Liver (tissue), 9 donors: Measurements from ENCODE around the gene C11orf86. TPM values are rescaled to one million over a fixed set of nuclear protein-coding genes. Genes with fewer than 3 reads are reported as not detected.

Experiments used
- DNase-seq: peaks from one replicate; pipeline ENCODE4 v3.0.0-alpha.2; 2017; ENCODE audit warnings: low spot score
- H3K27ac ChIP-seq, 2 donors: one replicate each; pipeline ENCODE4 v1.7.0; 2013; ENCODE audit warnings: inconsistent platforms in 2 of 2, low read length in 2 of 2, control low read depth in 1 of 2, low read depth in 1 of 2, mild to moderate bottlenecking in 1 of 2
- H3K27me3 ChIP-seq, 4 donors: one replicate each; pipeline versions ENCODE4 v1.6.1 to v1.7.0; 2013; ENCODE audit warnings: low read length in 3 of 4, inconsistent platforms in 1 of 4, mild to moderate bottlenecking in 1 of 4, moderate library complexity in 1 of 4; ENCODE audit not compliant: control insufficient read depth in 4 of 4, insufficient read depth in 4 of 4
- H3K36me3 ChIP-seq, 4 donors: one replicate each; pipeline versions ENCODE4 v1.6.1 to v1.7.0; 2013; ENCODE audit warnings: low read length in 3 of 4, mild to moderate bottlenecking in 3 of 4, low read depth in 1 of 4, moderate library complexity in 1 of 4; ENCODE audit not compliant: control insufficient read depth in 4 of 4, insufficient read depth in 3 of 4
- H3K4me1 ChIP-seq, 4 donors: one replicate each; pipeline versions ENCODE4 v1.6.1 to v1.7.0; 2013; ENCODE audit warnings: low read length in 3 of 4, mild to moderate bottlenecking in 3 of 4, moderate library complexity in 1 of 4; ENCODE audit not compliant: control insufficient read depth in 4 of 4, insufficient read depth in 4 of 4
- H3K4me3 ChIP-seq, 3 donors: one replicate each; pipeline versions ENCODE4 v1.6.1 to v1.7.0; 2013; ENCODE audit warnings: low read length in 3 of 3, control low read depth in 1 of 3, low read depth in 1 of 3, mild to moderate bottlenecking in 1 of 3
- H3K9ac ChIP-seq, 2 donors: one replicate each; pipeline ENCODE4 v1.7.0; 2013; ENCODE audit warnings: low read length in 2 of 2, mild to moderate bottlenecking in 2 of 2, moderate library complexity in 2 of 2, control low read depth in 1 of 2, low read depth in 1 of 2
- H3K9me3 ChIP-seq, 4 donors: one replicate each; pipeline versions ENCODE4 v1.6.1 to v1.7.0; 2013; ENCODE audit warnings: low read length in 3 of 4; ENCODE audit not compliant: control insufficient read depth in 4 of 4
- EGR1 ChIP-seq, 2 donors: IDR thresholded peaks; 2 replicates each; pipeline ENCODE4 v1.6.1; 2016 to 2018; ENCODE audit warnings: antibody characterized with exemption in 2 of 2, low read depth in 2 of 2
- FOXA1 ChIP-seq: IDR thresholded peaks from 2 replicates; pipeline ENCODE4 v1.6.1; 2016; ENCODE audit warnings: antibody characterized with exemption
- GABPA ChIP-seq, 2 donors: IDR thresholded peaks in 1 of 2; conservative IDR thresholded peaks in 1 of 2; 2 replicates each; pipeline ENCODE4 v1.6.1; 2016; ENCODE audit warnings: antibody characterized with exemption in 2 of 2, mild to moderate bottlenecking in 1 of 2, moderate library complexity in 1 of 2
- HNF4G ChIP-seq: IDR thresholded peaks from 2 replicates; pipeline ENCODE4 v1.6.1; 2016; ENCODE audit warnings: antibody characterized with exemption
- JUND ChIP-seq, 2 donors: IDR thresholded peaks; 2 replicates each; pipeline ENCODE4 v1.6.1; 2016; ENCODE audit warnings: antibody characterized with exemption in 2 of 2
- NR2F2 ChIP-seq: IDR thresholded peaks from 2 replicates; pipeline ENCODE4 v1.6.1; 2016; ENCODE audit warnings: antibody characterized with exemption
- RAD21 ChIP-seq, 2 donors: IDR thresholded peaks; 2 replicates each; pipeline ENCODE4 v1.6.1; 2016; ENCODE audit warnings: antibody characterized with exemption in 2 of 2, mild to moderate bottlenecking in 2 of 2
- RXRA ChIP-seq, 2 donors: IDR thresholded peaks; 2 replicates each; pipeline ENCODE4 v1.6.1; 2017 to 2018; ENCODE audit warnings: antibody characterized with exemption in 2 of 2, mild to moderate bottlenecking in 1 of 2
- SP1 ChIP-seq: IDR thresholded peaks from 2 replicates; pipeline ENCODE4 v1.6.1; 2018; ENCODE audit warnings: antibody characterized with exemption, mild to moderate bottlenecking
- TAF1 ChIP-seq: conservative IDR thresholded peaks from 2 replicates; pipeline ENCODE4 v1.6.1; 2016; ENCODE audit warnings: antibody characterized with exemption, mild to moderate bottlenecking
- YY1 ChIP-seq: IDR thresholded peaks from 2 replicates; pipeline ENCODE4 v1.6.1; 2016; ENCODE audit warnings: antibody characterized with exemption, mild to moderate bottlenecking
- WGBS: extraction: QIAGEN DNeasy Blood & Tissue Kit; methylation state at CpG from one replicate; pipeline ENCODE4 v1.1.7; 2013; 5-methylcytosine and 5-hydroxymethylcytosine counted together
- polyA plus RNA-seq, 2 donors: library from polyadenylated mRNA; stranded (reverse) in 1 of 2; unstranded in 1 of 2; fragments of 200-250 nt in 1 of 2; fragments of >200 nt in 1 of 2; fragmentation: Nextera tagmentation in 1 of 2; extraction: Ambion mirVana in 1 of 2; gene quantifications; one replicate each; pipeline versions ENCODE4 v1.2.1 to v1.2.3, GENCODE V29; 2013 to 2015
- total RNA-seq, 2 donors: library from RNA; depleted of rRNA; stranded (reverse); fragments of >200 nt; gene quantifications; one replicate each; pipeline ENCODE4 v1.2.3, GENCODE V29; 2014
- TF ChIP-seq, protein P1 (sequence below): IDR thresholded peaks from 2 replicates; pipeline ENCODE4 v1.6.1; 2016; ENCODE audit warnings: antibody characterized with exemption
- TF ChIP-seq, protein P2 (sequence below): IDR thresholded peaks from 2 replicates; pipeline ENCODE4 v1.6.1; 2016; ENCODE audit warnings: antibody characterized with exemption, mild to moderate bottlenecking
- TF ChIP-seq, protein P3 (sequence below): IDR thresholded peaks from 2 replicates; pipeline ENCODE4 v1.6.1; 2016; ENCODE audit warnings: antibody characterized with exemption
- TF ChIP-seq, protein P4 (sequence below): fragments of 150-350 bp; IDR thresholded peaks from 2 replicates; pipeline ENCODE4 v1.5.1; 2017; ENCODE audit warnings: improper control_type of control experiment, low read depth, low read length; ENCODE audit not compliant: missing input control
- donor health status: healthy.
- donor health status: healthy.
- donor health status: healthy.
- donor health status: healthy.
- donor health status: healthy.

The C11orf86 gene
- total and polyA plus RNA-seq, 4 donors, result 0.18 TPM; not detected in 3

DNA sequence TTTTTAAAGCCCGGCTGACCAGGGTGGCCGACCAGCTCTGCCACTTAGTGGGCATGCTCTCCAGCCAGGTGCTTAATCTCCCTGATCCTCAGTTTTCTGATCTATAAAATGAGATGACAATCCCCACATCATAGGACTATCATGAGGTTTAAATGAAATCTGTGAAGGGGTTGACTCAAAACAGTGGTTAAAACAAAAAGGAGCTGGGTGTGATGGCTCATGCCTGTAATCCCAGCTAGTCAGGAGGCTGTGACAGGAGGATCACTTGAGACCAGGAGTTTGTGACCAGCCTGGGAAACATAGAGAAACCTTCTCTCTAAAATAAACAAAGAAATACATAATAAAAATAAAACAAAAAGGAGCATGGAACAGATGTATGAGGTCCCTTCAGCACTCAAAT lies 3.6 kb upstream of the C11orf86 start:
- no peaks in the 10 kb centered on the region for H3K36me3 ChIP-seq
- peak overlapping the region; percentile 84 to 99 for H3K27ac ChIP-seq
- no peaks in the 10 kb centered on the region for H3K27me3 ChIP-seq
- 43% methylated on average over 2 of the region's 2 CpGs for WGBS
- no peak for TF ChIP-seq TAF1
- no peak for TF ChIP-seq HNF4G
- TF ChIP-seq, protein P1, sequence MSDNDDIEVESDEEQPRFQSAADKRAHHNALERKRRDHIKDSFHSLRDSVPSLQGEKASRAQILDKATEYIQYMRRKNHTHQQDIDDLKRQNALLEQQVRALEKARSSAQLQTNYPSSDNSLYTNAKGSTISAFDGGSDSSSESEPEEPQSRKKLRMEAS, result no peak
- no peak for TF ChIP-seq SP1
- no peak for TF ChIP-seq RXRA (IDR thresholded peaks at IDR 0.05)
- TF ChIP-seq FOXA1, result no peak
- TF ChIP-seq, protein P2, sequence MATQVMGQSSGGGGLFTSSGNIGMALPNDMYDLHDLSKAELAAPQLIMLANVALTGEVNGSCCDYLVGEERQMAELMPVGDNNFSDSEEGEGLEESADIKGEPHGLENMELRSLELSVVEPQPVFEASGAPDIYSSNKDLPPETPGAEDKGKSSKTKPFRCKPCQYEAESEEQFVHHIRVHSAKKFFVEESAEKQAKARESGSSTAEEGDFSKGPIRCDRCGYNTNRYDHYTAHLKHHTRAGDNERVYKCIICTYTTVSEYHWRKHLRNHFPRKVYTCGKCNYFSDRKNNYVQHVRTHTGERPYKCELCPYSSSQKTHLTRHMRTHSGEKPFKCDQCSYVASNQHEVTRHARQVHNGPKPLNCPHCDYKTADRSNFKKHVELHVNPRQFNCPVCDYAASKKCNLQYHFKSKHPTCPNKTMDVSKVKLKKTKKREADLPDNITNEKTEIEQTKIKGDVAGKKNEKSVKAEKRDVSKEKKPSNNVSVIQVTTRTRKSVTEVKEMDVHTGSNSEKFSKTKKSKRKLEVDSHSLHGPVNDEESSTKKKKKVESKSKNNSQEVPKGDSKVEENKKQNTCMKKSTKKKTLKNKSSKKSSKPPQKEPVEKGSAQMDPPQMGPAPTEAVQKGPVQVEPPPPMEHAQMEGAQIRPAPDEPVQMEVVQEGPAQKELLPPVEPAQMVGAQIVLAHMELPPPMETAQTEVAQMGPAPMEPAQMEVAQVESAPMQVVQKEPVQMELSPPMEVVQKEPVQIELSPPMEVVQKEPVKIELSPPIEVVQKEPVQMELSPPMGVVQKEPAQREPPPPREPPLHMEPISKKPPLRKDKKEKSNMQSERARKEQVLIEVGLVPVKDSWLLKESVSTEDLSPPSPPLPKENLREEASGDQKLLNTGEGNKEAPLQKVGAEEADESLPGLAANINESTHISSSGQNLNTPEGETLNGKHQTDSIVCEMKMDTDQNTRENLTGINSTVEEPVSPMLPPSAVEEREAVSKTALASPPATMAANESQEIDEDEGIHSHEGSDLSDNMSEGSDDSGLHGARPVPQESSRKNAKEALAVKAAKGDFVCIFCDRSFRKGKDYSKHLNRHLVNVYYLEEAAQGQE, result no peak
- TF ChIP-seq, protein P3, sequence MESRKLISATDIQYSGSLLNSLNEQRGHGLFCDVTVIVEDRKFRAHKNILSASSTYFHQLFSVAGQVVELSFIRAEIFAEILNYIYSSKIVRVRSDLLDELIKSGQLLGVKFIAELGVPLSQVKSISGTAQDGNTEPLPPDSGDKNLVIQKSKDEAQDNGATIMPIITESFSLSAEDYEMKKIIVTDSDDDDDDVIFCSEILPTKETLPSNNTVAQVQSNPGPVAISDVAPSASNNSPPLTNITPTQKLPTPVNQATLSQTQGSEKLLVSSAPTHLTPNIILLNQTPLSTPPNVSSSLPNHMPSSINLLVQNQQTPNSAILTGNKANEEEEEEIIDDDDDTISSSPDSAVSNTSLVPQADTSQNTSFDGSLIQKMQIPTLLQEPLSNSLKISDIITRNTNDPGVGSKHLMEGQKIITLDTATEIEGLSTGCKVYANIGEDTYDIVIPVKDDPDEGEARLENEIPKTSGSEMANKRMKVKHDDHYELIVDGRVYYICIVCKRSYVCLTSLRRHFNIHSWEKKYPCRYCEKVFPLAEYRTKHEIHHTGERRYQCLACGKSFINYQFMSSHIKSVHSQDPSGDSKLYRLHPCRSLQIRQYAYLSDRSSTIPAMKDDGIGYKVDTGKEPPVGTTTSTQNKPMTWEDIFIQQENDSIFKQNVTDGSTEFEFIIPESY, result no peak
- no peak for TF ChIP-seq GABPA (IDR thresholded peaks at IDR 0.05 in 1 of 2, conservative IDR thresholded peaks at IDR 0.05 in 1 of 2)
- H3K4me1 ChIP-seq, result peaks cover 10 to 24% (median 18%) of the 10 kb centered on the region in 4 donors
- no peaks in the 10 kb centered on the region for H3K9me3 ChIP-seq
- DNase-seq, result no peak
- no peak overlapping the region for H3K4me3 ChIP-seq
- H3K9ac ChIP-seq, result peak overlapping the region in 1 of 2 donors; percentile 72

GRCh38 chr11:66973956-66974580 lies 1.0 kb upstream of the C11orf86 start:
- no peak overlapping the region for H3K27ac ChIP-seq
- no peak for DNase-seq
- no peaks in the 10 kb centered on the region for H3K36me3 ChIP-seq
- 86% methylated on average over 8 of the region's 8 CpGs for WGBS
- no peaks in the 10 kb centered on the region for H3K9me3 ChIP-seq
- H3K4me3 ChIP-seq, result no peak overlapping the region
- H3K9ac ChIP-seq, result no peak overlapping the region
- H3K27me3 ChIP-seq, result no peaks in the 10 kb centered on the region
- H3K4me1 ChIP-seq, result peaks cover 10 to 30% (median 16%) of the 10 kb centered on the region in 4 donors
- TF ChIP-seq GABPA (IDR thresholded peaks at IDR 0.05 in 1 of 2, conservative IDR thresholded peaks at IDR 0.05 in 1 of 2), result no peak
- TF ChIP-seq EGR1 (IDR thresholded peaks at IDR 0.05; ENCODE audit: low read depth in 2 of 2), result no peak
- TF ChIP-seq, protein P2, result no peak
- TF ChIP-seq FOXA1, result no peak
- TF ChIP-seq, protein P4, sequence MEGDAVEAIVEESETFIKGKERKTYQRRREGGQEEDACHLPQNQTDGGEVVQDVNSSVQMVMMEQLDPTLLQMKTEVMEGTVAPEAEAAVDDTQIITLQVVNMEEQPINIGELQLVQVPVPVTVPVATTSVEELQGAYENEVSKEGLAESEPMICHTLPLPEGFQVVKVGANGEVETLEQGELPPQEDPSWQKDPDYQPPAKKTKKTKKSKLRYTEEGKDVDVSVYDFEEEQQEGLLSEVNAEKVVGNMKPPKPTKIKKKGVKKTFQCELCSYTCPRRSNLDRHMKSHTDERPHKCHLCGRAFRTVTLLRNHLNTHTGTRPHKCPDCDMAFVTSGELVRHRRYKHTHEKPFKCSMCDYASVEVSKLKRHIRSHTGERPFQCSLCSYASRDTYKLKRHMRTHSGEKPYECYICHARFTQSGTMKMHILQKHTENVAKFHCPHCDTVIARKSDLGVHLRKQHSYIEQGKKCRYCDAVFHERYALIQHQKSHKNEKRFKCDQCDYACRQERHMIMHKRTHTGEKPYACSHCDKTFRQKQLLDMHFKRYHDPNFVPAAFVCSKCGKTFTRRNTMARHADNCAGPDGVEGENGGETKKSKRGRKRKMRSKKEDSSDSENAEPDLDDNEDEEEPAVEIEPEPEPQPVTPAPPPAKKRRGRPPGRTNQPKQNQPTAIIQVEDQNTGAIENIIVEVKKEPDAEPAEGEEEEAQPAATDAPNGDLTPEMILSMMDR, result no peak
- no peak for TF ChIP-seq NR2F2
- no peak for TF ChIP-seq SP1
- TF ChIP-seq, protein P3, result no peak
- no peak for TF ChIP-seq YY1
- no peak for TF ChIP-seq JUND (IDR thresholded peaks at IDR 0.05)
- TF ChIP-seq RAD21 (IDR thresholded peaks at IDR 0.05), result no peak
- TF ChIP-seq RXRA (IDR thresholded peaks at IDR 0.05), result no peak
- TF ChIP-seq TAF1, result no peak
